Stimulated activated naive CD8-positive, alpha-beta T cell treated with anti-CD3 and anti-CD28 coated beads, Interleukin-15, Interleukin-2, amounts not matched to agents 100 ng/mL and 50 ng/mL, for 24 hours (primary cell): Measurements from ENCODE around the gene LEMD3.
A peak's percentile ranks its signal among the peaks of the same experiment; 100 is the strongest.

Source experiments
- H3K27ac Mint-ChIP-seq: one replicate; pipeline ENCODE4 v1.8.0; 2021; ENCODE audit warnings: mild to moderate bottlenecking, mixed read lengths
- H3K27me3 Mint-ChIP-seq: one replicate; pipeline ENCODE4 v1.8.0; 2021; ENCODE audit warnings: mixed read lengths
- H3K36me3 Mint-ChIP-seq: one replicate; pipeline ENCODE4 v1.8.0; 2021; ENCODE audit warnings: low read depth, mixed read lengths
- H3K4me1 Mint-ChIP-seq: one replicate; pipeline ENCODE4 v1.8.0; 2021; ENCODE audit warnings: low read depth, mixed read lengths
- H3K4me3 Mint-ChIP-seq: one replicate; pipeline ENCODE4 v1.8.0; 2021; ENCODE audit warnings: mild to moderate bottlenecking, mixed read lengths
- H3K9me3 Mint-ChIP-seq: one replicate; pipeline ENCODE4 v1.8.0; 2021; ENCODE audit warnings: mixed read lengths

The LEMD3 gene

GRCh38 chr12:65188179-65188701 lies 18.9 kb downstream of the LEMD3 start:
- H3K9me3 Mint-ChIP-seq: no peaks in the 10 kb centered on the region
- no peaks in the 10 kb centered on the region for H3K27me3 Mint-ChIP-seq
- H3K27ac Mint-ChIP-seq: peak overlapping the region; percentile 17
- peaks cover 48% of the 10 kb centered on the region for H3K36me3 Mint-ChIP-seq
- no peak overlapping the region for H3K4me3 Mint-ChIP-seq
- H3K4me1 Mint-ChIP-seq: peaks cover 81% of the 10 kb centered on the region

DNA sequence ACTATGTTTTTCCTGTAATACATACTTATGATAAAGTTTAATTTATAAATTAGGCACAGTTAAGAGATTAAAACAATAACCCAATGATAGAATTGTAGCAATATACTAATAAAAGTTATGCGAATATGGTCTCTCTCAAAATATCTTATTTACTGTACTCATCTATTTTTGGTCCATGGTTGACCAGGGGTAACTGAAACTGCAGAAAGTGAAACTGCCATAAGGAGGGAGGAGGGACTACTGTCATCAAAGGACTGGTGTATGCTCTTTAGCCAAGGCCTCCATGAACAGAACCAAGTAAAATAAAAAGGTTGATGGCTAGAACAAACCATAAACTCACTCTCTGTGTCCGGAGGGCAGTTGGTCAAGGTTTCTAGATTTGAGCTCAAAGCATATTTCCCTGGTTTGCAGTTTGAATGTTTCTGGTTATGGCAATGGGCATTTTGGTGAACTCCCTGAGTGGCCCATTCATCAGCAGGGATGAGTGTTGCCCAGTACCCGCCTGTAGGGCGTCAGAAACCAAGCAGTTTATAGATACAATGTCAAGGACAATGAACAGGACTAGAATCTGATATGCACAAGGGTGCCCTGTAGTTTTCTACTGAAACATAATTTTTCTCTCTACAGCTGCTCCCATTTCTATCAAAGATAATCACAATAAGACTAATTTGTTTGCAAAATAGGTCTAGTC lies 19.8 kb downstream of the LEMD3 start:
- Mint-ChIP-seq H3K36me3 (peaks cover 54% of the 10 kb centered on the region), H3K27ac (no peak overlapping the region), H3K9me3 (peaks cover 3% of the 10 kb centered on the region), H3K27me3 (no peaks in the 10 kb centered on the region), H3K4me1 (peaks cover 79% of the 10 kb centered on the region), H3K4me3 (no peak overlapping the region)

DNA sequence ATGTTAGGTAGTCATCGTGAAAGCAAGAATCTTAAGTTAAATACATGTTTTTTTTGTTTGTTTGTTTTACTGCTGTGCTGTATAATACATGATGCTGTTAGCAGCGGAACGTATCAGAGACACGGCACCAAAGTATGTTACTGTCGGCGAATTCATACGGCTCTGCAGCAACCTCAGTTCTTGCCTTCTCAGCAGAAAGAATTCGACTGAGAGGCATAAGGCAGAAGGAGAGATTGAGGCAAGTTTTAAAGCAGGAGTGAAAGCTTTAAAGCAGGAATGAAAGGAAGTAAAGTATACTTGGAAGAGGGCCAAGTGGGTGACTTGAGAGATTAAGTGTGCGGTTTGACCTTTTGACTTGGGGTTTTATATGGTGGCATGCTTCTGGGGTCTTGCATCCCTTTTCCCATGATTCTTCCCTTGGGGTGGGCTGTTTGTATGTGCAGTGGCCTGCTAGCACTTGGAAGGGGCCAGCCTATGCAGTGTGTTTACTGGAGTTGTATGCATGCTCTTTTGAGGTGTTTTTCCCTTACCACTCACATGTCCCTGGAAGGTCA lies 23.7 kb downstream of the LEMD3 start:
- H3K9me3 Mint-ChIP-seq: peaks cover 14% of the 10 kb centered on the region
- peaks cover 71% of the 10 kb centered on the region for H3K36me3 Mint-ChIP-seq
- peak overlapping the region; percentile 46 for H3K27ac Mint-ChIP-seq
- no peaks in the 10 kb centered on the region for H3K27me3 Mint-ChIP-seq
- peaks cover 87% of the 10 kb centered on the region for H3K4me1 Mint-ChIP-seq
- peak overlapping the region; percentile 47 for H3K4me3 Mint-ChIP-seq

- Mint-ChIP-seq H3K9me3 (peaks cover 14% of the 10 kb centered on the region), H3K4me3 (no peak overlapping the region), H3K4me1 (peaks cover 81% of the 10 kb centered on the region), H3K27me3 (no peaks in the 10 kb centered on the region), H3K36me3 (peaks cover 61% of the 10 kb centered on the region), H3K27ac (no peak overlapping the region)
These were observed 25.6 kb downstream of the LEMD3 start for GRCh38 chr12:65194949-65195348.

DNA sequence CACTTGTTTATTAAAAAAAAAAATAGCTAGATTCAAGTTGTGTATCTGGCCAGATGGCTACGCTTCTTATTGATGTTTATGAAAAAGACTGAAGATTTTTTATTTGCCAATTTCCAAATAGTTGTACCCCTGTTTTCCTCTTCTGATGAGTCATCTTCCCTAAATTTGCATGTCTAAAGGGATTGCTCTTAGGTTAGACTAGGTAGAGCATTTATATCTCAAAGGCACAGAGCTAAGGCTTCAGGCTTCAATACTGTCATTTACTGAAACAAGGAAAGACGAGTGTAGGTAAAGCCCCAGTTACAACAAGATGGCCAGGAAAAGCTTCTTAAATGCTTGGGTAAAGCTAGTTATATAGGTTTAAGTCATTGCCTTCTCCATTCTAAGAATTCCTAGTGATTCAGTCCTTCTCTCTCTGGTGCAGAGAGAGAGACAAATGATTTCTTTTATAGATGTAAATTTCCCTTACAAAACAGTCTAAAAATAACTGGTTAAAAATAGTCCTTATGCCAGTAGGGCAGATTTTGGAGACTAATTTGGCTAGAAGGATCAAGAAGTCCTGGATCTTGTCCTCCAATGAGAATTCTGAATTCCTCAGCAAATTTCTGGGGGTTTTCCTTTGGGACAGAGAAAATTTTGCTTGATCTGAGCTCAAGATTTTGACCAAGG lies 26.1 kb downstream of the LEMD3 start:
- Mint-ChIP-seq H3K9me3 (peaks cover 20% of the 10 kb centered on the region), H3K27me3 (no peaks in the 10 kb centered on the region), H3K4me3 (no peak overlapping the region), H3K36me3 (peaks cover 61% of the 10 kb centered on the region), H3K4me1 (peaks cover 81% of the 10 kb centered on the region), H3K27ac (peak overlapping the region; percentile 63)

- H3K4me1 Mint-ChIP-seq: peaks cover 85% of the 10 kb centered on the region
- no peak overlapping the region for H3K4me3 Mint-ChIP-seq
- no peaks in the 10 kb centered on the region for H3K27me3 Mint-ChIP-seq
- peaks cover 21% of the 10 kb centered on the region for H3K9me3 Mint-ChIP-seq
- H3K27ac Mint-ChIP-seq: no peak overlapping the region
- H3K36me3 Mint-ChIP-seq: peaks cover 72% of the 10 kb centered on the region
These were observed 27.6 kb downstream of the LEMD3 start for GRCh38 chr12:65196762-65197567.

- Mint-ChIP-seq H3K9me3 (peaks cover 14% of the 10 kb centered on the region), H3K36me3 (peaks cover 71% of the 10 kb centered on the region), H3K4me1 (peaks cover 87% of the 10 kb centered on the region), H3K4me3 (no peak overlapping the region), H3K27ac (no peak overlapping the region), H3K27me3 (no peaks in the 10 kb centered on the region)
These were observed 30.2 kb downstream of the LEMD3 start for GRCh38 chr12:65199604-65200003.

DNA sequence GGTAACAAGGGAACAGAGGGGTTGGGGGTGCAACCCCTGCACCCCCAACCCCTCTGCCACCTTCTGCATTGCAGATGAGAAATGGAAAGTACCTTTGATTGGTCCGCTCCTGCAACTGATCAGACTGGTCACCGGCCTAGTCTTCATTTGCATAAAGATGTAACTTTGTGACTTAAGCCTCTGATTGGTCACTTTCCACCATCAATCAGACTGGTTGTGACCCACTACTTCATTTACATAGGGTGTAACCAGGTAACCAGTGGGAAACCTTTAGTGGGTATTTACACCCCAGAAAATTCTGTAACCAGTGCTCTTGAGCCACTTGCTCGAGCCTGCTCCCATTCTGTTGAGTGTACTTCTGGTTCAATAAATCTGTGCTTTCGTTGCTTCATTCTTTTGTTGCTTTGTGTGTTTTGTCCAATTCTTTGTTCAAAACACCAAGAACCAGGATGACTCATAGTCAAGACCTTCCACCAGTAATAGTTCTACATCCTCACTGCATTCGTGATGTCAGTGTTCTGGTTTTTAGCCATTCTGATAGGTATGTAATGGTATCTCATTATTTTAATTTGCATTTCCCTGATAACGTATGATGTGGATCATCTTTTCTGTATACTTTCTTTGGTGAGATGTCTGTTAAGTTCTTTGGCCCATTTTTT lies 30.8 kb downstream of the LEMD3 start:
- peaks cover 14% of the 10 kb centered on the region for H3K9me3 Mint-ChIP-seq
- H3K27ac Mint-ChIP-seq: peak overlapping the region; percentile 39
- H3K27me3 Mint-ChIP-seq: no peaks in the 10 kb centered on the region
- H3K4me3 Mint-ChIP-seq: no peak overlapping the region
- H3K4me1 Mint-ChIP-seq: peaks cover 90% of the 10 kb centered on the region
- peaks cover 69% of the 10 kb centered on the region for H3K36me3 Mint-ChIP-seq

GRCh38 chr12:65203376-65203775 lies 34.0 kb downstream of the LEMD3 start:
- Mint-ChIP-seq H3K9me3 (peaks cover 7% of the 10 kb centered on the region), H3K4me3 (no peak overlapping the region), H3K27me3 (no peaks in the 10 kb centered on the region), H3K36me3 (peaks cover 49% of the 10 kb centered on the region), H3K4me1 (peaks cover 93% of the 10 kb centered on the region), H3K27ac (no peak overlapping the region)

DNA sequence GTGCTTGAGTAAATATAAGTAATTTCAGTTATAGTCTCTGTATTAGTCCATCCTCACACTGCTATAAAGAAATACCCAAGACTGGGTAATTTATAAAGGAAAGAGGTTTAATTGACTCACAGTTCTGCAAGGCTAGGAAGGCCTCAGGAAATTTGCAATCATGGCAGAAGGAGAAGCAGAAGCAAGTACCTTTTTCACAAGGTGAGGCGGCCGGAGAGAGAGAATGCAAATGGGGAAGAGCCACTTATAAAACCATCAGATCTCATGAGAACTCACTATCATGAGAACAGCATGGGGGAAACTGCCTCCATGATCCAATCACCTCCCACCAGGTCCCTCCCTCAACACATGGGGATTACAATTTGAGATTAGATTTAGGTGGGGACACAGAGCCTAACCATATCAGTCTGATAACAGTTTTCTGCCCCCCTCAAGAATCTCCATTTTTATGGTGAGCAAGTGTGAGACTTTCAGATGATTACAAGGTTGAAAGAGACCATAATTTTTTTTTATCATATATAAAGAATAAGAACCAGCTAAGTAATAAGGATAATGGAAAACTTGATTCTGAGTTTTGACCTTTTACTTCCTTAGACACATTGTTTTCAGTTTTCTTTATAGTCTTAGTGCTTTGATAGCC lies 35.6 kb downstream of the LEMD3 start:
- H3K27me3 Mint-ChIP-seq: no peaks in the 10 kb centered on the region
- H3K4me1 Mint-ChIP-seq: peaks cover 95% of the 10 kb centered on the region
- H3K4me3 Mint-ChIP-seq: peak overlapping the region; percentile 55
- H3K27ac Mint-ChIP-seq: peak overlapping the region; percentile 91
- H3K36me3 Mint-ChIP-seq: peaks cover 43% of the 10 kb centered on the region
- peaks cover 7% of the 10 kb centered on the region for H3K9me3 Mint-ChIP-seq

DNA sequence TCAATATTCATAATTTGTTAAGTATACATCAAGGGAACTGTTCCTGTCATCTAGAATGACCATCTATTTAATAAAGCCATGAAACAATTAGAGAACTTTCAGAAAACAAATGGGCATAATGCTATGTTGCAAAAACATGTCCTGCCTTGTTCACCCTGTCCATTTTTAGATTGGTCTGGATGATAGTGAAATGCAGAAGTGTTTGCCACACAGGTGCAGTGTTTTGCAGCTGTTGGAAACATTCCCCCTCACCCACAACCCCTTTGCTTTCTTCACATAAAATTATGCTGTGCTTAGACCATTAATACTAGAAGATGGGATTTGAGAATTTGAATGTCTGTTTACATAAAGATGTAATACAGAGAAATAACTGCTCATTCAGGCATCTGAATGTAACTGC lies 36.5 kb downstream of the LEMD3 start:
- peaks cover 94% of the 10 kb centered on the region for H3K4me1 Mint-ChIP-seq
- H3K27me3 Mint-ChIP-seq: no peaks in the 10 kb centered on the region
- H3K4me3 Mint-ChIP-seq: no peak overlapping the region
- H3K9me3 Mint-ChIP-seq: no peaks in the 10 kb centered on the region
- peaks cover 34% of the 10 kb centered on the region for H3K36me3 Mint-ChIP-seq
- H3K27ac Mint-ChIP-seq: peak overlapping the region; percentile 76

- H3K9me3 Mint-ChIP-seq: no peaks in the 10 kb centered on the region
- H3K4me1 Mint-ChIP-seq: peaks cover 87% of the 10 kb centered on the region
- H3K4me3 Mint-ChIP-seq: no peak overlapping the region
- H3K36me3 Mint-ChIP-seq: peaks cover 32% of the 10 kb centered on the region
- H3K27me3 Mint-ChIP-seq: no peaks in the 10 kb centered on the region
- H3K27ac Mint-ChIP-seq: peak overlapping the region; percentile 78
These were observed 38.7 kb downstream of the LEMD3 start for GRCh38 chr12:65208125-65208524.

GRCh38 chr12:65208964-65209654 lies 39.7 kb downstream of the LEMD3 start:
- Mint-ChIP-seq H3K27ac (peak overlapping the region; percentile 87), H3K27me3 (no peaks in the 10 kb centered on the region), H3K9me3 (no peaks in the 10 kb centered on the region), H3K4me3 (peak overlapping the region; percentile 53), H3K4me1 (peaks cover 81% of the 10 kb centered on the region), H3K36me3 (peaks cover 33% of the 10 kb centered on the region)
